NCI-H345 (cell line): ENCODE measurements around the gene KRT33B.
"Not testable (repeated sequence)": the region's sequence is repeated elsewhere in the genome, so short reads cannot be mapped to it uniquely, and the experiment has no call there.

Experiments
- DNase-seq: peaks from one replicate; lab custom pipeline; 2025; lab: John Stamatoyannopoulos, UW

The KRT33B gene

DNA sequence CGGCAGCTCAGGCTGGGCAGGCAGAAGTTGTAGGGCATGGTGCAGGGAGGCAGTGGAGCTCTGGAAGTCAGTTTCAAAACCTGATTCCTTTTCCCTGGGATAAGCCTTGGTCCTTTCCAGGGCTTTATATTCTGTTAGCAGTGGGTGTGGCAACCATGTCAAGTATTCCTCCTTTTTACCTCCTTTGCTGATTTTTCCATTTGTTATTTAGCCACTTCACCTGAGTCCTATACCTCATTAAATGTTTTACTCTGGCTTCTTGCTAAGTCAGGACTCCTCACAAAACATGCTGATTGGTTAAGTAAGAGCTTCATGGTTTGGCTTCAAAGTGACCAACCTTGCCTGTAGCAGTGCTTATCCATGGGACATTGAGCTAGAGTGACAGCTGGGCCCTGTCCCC lies at the start of gene KRT33B:
TSS of gene KRT33B (minus strand) at position 101 of the 400 bp plus-strand sequence. CDS start at position 38, 63 bp downstream.
- DNase-seq = no peak

DNA sequence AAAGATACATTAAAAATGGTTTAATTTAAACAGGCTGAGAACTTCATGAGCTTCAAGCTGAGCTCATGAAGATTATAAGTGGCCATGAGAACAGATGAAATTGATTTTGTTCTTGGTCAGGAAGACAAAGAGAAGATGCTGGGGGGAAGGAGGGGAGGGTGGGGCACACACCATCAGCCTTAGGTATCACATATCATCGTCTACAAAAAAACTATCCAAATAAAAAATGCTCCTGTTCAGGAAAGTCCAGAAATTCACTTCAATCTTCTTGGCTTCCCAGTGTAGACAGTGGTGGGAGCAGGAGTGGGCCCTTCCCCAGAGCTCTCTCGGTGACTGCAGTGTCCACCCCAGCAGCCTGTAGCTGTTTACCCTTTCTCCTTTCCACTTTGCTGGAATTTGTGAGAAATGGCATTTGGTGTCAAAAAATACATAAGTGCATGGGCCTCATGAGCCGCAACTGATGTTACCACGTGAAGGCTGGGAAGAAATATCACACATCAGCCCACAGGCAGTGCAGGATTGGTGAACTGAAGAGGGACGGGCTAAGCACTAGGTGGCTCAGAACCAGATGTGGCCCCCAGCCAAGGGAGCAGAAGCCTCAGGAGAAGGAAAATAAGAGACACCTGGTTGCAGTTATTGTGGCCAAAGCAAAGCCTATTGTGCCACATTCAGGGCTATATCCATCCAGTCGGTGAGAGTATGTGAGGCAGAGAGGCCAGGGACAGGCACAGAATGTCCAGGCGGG lies 48.7 kb upstream of the KRT33B start:
- no peak for DNase-seq

DNA sequence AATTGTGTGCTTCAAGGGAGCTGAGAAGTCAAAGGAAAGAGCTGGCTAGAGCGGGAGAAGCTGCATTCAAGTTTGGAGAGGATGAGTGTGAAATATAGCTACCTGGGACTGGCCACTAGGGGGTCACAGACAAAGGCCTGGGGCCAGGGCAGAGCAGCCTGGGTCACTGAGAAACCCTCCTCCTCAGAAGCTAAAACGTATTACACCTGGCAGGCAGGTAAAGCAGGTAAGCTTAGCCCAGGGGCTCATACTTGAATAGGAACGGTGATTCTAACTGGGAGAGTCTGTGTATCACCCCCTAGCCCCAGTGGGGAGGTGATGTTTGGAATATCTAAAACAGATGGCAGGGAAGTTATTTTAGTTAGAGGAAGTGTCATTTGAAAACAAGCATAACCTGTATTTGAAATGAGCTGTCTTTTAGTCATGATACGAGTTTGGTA lies 48.0 kb upstream of the KRT33B start:
- DNase-seq = no peak

DNA sequence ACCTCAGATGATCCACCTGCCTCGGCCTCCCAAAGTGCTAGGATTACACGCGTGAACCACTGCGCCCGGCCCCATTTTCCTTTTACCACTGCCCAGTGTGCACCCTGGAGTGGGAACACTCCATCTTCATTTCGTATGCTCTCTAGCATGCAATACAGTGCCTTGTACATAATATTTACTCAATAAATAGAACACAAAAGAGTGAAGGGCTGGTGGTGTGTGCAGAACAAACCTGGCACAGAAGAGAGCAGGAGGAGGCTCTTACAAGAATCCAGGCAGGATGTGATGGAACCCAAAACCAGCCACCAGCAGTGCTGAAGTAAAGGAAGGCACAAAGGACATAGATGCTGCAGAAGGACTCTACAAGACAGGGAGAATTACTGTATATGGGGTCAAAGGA lies 47.5 kb upstream of the KRT33B start:
- no peak for DNase-seq

DNA sequence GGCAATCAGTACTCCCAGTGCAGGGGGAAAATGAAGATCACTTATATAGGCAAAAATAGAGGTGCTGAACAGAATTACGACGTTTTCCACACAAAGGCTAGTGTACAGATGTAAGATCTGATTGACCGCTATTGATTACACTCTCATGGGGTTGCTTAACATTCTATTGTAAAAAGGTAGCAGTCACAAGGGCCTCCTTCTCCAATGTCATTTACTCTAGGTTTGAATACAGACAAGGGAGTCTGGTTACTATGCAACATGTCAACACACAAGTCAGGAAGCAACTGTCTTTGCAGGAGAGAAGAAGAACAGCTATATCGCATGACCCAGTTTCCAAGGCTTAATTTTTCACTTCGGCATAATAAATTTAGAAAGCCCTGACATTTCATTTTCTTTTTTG lies 46.9 kb upstream of the KRT33B start:
- peak; percentile 7 for DNase-seq

DNA sequence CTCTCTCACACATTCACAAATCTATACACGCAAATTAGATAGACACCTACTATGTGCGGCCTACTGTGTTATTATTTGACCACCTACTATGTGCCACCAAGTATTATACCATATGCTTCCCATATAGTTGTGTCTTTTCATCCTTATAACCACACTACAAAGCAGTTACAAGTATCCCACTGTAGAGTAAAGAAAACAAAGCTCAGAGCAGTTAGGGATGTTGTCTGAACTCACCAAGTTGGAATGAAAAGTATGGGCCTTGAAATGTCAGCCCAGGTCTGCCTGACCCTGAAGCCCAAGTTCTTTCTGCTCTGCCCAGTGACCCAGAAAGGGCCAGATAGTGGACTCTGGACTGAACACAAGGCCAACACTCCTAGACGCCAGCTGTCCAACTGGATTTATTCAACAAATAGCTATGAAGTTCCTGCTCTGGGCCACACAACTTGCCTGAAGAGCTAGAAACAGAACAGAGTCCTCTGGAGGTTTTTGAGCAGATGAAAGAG lies 46.3 kb upstream of the KRT33B start:
- no peak for DNase-seq

DNA sequence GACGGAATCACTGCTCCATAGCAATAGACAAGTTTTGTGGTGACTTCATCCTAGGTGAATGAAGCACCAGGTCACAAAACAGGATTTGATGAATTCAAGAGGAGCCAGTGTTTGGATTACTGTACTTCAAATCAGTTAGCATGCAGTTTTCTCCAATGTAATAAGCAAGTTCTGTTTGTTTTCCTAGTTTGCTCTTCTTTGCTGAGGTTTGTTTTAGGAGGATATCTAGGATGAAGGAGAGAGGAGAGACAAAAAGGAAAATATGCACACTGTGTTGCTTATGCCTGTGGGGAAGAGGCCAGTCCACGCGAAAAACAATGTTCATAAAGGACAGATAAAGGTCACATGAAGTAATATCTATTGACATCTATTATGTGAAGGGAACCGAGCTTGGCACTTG lies 45.8 kb upstream of the KRT33B start:
- no peak for DNase-seq

DNA sequence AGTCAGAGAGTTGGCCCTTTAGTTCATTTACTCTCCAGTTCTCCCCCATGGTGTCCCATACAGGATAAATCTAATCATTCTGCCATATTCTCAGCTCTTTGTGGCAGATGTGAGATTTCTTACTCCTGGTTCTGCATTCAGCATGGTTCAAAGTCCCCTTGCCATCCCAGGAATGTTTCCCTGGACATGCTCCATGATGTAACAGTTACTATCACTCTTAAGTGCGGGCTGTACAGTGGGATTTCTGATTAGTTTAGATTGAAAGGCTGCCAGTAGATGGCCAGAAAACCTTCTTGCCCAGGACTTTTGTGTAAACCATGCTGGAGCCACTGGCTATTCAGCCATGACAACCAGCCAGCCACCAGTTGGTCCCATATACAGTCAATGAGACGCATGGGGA lies 44.4 kb upstream of the KRT33B start:
- DNase-seq = no peak

DNA sequence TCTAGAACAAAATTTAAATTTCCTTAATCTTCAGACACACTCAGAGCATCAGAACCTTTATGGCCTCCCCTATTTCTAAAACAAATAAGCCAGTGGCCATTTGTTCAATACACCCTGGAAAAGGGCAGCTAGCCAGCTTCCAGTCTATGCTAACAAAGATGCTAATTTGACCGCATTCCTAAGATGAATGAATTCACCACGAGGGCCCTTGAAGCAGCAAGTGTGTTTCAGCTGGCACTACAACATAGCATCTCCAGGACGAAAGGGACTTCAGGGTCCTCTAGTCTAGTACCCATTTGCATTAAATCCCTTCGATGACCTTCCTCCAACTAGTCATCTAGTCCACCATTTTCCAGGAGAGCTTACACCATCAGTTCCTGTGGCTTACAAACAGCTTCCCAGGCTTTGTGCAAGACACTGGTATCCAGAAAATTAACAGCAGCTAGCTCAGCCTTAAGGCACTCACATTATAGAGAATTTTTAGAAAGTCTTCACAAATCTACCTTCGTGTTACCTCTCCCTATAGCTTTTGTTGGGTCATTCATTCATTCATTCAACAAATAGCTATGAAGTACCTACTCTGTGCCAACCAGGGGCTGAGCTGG lies 43.8 kb upstream of the KRT33B start:
- DNase-seq = no peak

DNA sequence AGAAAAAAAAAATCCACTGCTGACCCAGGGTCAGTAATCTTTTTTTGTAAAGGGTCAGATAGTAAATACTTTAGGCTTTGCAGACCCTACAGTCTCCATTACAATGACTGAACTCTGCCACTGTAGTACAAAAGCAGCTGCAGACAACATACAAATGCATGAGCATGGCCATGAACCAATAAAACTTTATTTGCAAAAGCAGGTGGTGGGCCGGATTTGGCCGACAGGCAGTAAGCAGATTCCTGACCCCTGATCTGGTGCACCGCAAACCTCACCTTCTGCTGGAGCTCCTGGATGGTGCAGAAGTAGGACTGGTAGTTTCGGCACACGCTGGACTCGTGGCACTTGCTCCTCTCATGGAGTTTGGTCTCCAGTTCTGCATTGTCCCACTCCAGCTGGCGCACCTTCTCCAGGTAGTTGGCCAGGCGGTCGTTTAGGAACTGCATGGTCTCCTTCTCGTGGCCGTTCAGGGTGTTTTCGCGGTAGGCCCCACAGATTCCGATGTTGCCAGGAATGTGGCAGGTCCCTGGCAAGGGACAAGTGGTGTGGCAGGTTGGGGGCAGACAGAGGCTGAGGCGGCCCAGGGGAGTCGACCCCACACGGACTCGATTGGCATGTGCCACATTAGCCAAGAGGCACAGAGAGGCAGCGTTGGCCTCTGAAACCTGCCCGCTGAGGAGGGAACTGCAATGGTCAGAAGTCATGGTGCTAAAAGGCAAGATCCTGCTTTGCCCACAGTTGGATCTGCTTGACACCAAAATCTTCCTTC lies 41.6 kb upstream of the KRT33B start:
- DNase-seq = no peak

DNA sequence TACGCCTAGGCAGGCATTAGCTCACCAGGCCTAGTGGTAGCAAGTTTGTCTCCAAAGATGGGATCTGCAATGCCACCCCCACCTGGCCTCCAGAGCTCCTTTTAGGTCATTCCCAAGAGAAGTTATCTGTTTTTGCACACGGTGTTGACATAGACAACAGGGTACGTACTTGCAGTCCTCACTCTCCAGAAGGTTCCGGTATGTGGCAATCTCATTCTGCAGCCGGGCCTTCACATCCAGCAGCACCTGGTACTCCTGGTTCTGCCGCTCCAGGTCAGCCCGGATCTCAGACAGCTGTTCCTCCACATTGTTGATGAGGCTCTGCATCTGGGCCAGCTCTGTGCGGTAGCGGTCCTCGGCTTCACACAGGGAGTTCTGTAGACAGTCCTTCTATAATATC lies 37.6 kb upstream of the KRT33B start:
- DNase-seq = no peak

DNA sequence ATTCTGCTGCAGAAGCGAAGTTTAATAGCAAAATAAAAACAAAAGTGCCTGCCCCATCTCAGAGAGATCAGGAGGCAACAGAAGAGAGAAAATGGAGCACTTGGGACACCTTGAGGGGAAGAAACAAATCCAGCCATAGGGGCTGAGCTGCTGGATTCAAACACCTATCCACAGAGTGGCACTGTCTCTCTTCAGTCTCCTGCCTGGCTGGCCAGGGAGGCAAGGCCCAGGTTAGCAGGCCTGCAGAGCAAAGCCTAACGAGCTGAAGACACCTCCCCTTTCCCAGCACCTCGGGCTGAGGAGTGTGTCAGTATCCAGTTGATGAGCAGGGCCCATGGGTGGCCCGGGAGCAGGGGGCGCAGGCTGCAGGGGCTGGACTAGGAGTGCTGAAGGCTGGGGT lies 36.6 kb upstream of the KRT33B start:
- no peak for DNase-seq

DNA sequence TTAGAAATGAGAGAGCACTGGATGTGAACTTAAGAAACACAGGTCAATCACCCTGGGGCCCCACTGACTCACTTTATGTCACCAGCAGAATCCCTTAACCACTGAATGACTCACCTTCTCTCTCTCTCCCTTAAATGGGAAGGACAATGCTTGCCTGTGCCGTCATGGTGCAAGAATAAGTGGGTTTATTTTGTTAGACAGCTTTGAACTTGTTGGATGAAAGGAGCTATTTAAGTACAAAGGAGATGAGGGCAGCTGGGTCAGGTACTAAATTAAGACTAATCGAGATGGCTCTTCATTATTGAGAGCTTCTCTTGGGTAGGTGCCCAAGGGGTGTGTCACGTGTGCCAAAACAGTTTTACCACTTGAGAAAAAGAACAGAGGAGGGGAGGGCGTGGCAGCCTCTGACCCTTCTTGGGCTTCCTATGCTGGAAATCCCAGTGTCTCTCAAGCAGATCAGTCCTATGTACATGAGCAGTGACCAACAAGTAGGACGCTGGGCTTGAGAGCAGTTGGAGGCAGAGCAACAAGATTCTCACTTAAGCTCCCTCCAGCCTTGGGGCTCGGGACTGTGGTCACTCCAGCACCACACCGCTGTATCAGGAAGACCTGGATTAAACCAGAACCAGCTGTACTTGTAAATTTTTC lies 34.5 kb upstream of the KRT33B start:
- DNase-seq = no peak

DNA sequence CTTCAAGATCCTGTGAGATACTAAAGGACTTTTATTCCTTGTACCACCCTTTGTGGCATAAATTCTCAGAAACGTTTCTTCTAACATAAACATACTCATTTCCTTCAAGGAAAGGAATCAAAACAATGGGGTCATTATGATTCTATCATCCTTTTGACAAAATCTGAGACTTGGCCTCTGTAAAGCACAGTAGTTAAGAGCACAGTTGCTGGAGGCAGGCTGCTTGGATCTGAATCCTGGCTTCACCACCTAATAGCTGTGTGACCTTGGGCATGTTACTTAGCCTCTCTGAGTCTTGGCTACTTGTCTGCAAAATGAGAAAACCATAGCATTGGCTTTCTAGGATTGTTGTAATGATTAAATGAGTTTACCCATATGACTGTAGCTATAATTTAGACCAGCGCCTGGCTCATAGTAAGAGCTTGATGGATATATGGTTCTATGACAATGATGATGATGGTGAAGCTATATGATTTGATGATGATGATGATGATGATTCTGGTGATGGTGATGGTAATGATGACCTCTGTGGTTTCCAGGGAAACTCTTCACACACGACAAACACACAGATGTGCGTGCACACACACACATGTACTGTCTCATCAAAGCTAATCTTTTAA lies 33.9 kb upstream of the KRT33B start:
- DNase-seq = no peak

DNA sequence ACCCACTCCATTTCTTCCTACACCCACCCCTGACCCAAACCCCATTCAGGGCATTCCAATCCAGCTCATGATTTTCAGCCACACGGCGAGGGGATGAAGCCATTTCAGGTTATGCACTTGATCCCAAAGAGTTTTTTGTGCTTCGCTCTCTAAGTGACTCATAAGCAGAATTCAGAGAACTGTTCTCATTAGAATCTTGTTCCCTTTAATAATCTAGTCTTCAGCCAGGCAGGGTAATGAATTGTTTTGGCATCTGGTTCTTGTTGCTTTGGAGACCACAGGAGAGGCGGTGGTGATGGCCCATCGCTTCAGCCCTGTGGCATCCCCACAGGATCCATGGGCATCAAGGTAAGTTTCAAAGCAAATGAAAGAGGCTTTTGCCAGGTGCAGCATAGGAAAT lies 32.5 kb upstream of the KRT33B start:
- no peak for DNase-seq

DNA sequence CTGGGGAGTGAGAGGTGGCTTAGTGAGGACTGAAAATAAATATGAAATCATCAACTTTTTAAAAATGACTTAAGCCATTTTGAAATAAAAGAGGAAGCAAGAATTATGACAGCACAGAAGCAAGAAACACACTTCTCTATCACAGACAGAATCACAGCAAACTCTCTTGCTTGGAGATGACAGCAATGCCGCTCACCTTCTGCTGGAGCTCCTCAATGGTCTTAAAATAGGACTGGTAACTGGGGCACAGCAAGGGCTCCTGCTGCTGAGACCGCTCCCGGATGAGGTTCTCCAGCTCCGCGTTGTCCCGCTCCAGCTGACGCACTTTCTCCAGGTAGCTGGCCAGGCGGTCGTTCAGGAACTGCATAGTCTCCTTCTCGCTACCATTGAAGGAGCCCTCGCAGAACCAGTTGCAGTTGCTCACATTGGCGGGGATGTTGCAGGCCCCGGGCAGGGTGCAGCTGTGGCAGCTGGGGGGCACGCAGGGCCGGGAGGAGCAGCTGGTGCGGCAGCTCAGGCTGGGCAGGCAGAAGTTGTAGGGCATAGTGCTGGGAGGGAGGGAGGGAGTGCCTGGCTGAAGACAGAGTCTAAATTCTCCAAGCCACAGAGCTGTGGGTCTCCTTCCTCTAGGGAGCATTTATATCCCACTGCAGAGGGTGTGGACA lies 27.5 kb upstream of the KRT33B start, which contains the start of gene KRT31:
TSS of gene KRT31 (minus strand) at position 613 of the 665 bp plus-strand sequence. CDS start at position 544, 69 bp downstream.
- DNase-seq = no peak

DNA sequence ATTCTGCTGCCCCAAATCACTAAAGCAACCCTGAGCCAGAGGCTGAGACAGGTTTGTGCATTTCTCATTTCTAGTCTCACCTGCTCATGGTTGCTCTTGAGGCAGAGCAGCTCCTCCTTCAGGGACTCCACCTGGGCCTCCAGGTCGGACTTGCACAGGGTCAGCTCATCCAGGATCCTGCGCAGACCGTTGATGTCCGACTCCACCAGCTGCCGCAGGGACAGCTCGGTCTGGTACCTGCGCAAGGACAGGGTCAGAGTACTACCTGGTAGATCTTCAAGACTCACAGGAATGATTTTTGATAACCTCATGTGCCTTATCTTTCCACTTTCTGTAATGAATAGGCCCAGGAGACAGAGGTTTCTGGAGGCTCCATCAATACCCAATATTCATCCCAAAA lies 26.7 kb upstream of the KRT33B start:
- DNase-seq = no peak

DNA sequence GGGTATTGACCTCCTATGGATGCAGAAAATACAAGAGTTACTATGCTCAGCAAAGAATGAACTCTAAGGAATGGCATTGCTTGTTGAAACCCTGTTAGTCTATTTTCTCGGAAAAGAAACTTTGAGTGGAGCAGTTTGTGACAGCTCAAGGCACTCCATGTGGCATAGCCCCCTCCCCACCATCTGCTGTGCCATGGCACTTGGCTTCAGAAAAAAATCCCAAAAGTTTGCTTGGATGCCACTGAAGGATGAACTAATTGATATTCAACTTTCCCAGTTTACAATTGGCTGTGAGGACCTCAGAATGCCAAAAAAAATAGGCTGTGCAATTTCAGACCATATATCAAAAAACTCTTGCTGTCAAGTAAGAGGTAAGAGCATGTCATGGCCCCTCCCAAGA lies 26.0 kb upstream of the KRT33B start:
- DNase-seq = no peak

DNA sequence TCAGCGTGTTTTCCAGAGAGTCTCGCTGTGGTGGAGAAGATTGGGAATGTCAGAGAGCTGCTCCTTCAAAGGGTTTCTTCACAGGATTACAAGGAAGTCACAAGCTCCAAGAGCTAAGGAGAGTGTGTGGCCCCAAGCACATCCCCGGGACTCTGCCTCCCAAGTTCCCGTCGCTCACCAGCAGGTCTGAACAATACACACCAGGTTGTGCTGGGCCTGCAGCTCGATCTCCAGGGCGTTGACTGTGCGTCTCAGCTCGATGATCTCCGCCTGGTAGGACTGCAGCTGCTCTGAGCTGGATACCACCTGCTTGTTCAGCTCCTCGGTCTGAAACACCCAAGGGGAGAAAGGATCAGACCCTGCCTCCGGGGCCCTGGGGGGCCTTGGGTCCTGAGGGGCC lies 25.4 kb upstream of the KRT33B start:
- not testable (repeated sequence) for DNase-seq

DNA sequence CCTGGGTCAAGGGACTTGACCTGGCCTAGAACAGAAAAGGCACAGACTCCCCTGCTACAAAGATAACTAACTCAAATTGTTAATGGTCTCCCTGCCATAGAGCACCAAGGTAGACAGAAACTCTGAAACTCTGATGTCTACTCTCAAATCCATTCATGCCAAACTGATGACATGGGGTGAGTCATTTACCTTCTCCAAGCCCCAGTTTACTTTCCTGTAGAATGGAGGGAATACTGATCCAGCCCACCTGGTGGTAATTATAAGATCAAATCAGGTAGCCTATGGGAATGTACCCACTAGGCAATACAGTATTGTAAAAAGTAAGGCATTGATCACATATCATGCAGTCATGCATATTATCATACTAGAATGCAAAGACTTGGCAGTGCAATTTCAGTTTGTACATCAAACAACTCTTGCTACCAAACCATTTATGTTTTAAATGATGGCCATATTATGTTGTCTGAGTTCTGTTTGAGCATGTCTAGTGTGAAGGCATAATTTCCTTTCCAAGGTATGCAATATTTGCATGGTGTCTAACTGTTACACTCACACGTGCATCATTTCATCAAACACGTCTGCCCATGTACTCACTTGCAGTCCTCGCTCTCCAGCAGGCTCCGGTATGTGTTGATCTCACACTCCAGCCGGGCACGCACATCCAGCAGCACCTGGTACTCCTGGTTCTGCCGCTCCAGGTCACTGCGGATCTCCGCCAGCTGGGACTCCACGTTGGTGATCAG lies 24.8 kb upstream of the KRT33B start:
- DNase-seq = no peak

DNA sequence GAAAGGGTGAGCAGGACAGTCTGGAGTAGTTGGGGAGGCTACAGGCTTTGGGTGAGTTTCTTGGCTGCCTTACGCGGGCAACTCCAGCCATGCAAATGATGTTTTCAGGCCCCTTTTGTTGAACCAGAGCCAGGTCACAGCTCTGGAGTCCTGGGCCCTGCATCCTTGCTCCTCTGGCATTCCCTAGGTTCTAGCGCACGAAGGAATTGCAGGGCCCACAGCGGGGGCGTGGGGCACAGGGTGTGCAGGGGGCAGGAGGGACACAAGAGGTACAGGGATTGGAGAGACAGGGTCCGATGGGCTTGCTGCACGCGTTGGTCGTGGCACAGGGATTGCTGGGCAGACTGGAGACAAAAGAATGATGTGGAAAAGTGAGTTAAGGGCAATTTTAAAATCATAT lies 24.2 kb upstream of the KRT33B start:
- no peak for DNase-seq
